Osteoblast (primary cell): ENCODE results near the gene TBATA. TPM values are rescaled to one million over a fixed set of nuclear protein-coding genes. Genes with fewer than 3 reads are reported as not detected.

Source experiments
- DNase-seq: peaks from one replicate; pipeline ENCODE4 v3.0.0; 2011; ENCODE audit warnings: low spot score, mixed read lengths; ENCODE audit not compliant: insufficient read length; ENCODE audit errors: missing footprints
- H2AFZ ChIP-seq: 2 replicates; pipeline ENCODE4 v1.6.0; 2011; ENCODE audit warnings: mild to moderate bottlenecking, low read length
- H3K27ac ChIP-seq: 2 replicates; pipeline ENCODE4 v1.5.1; 2011; ENCODE audit warnings: mild to moderate bottlenecking, low read depth, low read length, moderate library complexity
- H3K27me3 ChIP-seq: 2 replicates; pipeline ENCODE4 v1.6.0; 2012; ENCODE audit warnings: mild to moderate bottlenecking, control low read depth, inconsistent platforms, low read length, moderate library complexity; ENCODE audit not compliant: insufficient read depth
- H3K36me3 ChIP-seq: 2 replicates; pipeline ENCODE4 v1.5.1; 2011; ENCODE audit warnings: mild to moderate bottlenecking, low read length, control low read depth, moderate library complexity; ENCODE audit not compliant: insufficient read depth
- H3K4me1 ChIP-seq: 2 replicates; pipeline ENCODE4 v1.5.1; 2011; ENCODE audit warnings: mild to moderate bottlenecking, low read length, control low read depth, moderate library complexity; ENCODE audit not compliant: insufficient read depth
- H3K4me2 ChIP-seq: 2 replicates; pipeline ENCODE4 v1.6.0; 2011; ENCODE audit warnings: mild to moderate bottlenecking, low read length; ENCODE audit not compliant: insufficient read depth
- H3K4me3 ChIP-seq: fragments of 200-600 bp; sonication (generic); 3 replicates; pipeline ENCODE4 v1.5.1; 2012; ENCODE audit warnings: mild to moderate bottlenecking, low read length, inconsistent platforms; ENCODE audit not compliant: insufficient read depth
- H3K79me2 ChIP-seq: 2 replicates; pipeline ENCODE4 v1.6.0; 2012; ENCODE audit warnings: mild to moderate bottlenecking, low read length, control low read depth, inconsistent platforms; ENCODE audit not compliant: insufficient read depth
- H3K9me3 ChIP-seq: 2 replicates; pipeline ENCODE4 v1.5.1; 2011; ENCODE audit warnings: low read depth, low read length, control low read depth
- H4K20me1 ChIP-seq: 2 replicates; pipeline ENCODE4 v1.6.0; 2012; ENCODE audit warnings: mild to moderate bottlenecking, low read length, control low read depth; ENCODE audit not compliant: insufficient read depth
- CTCF ChIP-seq: IDR thresholded peaks from 2 replicates; pipeline ENCODE4 v1.5.1; 2011; ENCODE audit warnings: mild to moderate bottlenecking, low read depth, low read length, moderate library complexity; ENCODE audit errors: extremely low read depth
- total RNA-seq: library from RNA; depleted of rRNA; stranded (reverse); fragments of >200 nt; gene quantifications from 2 replicates; pipeline ENCODE4 v1.2.3, GENCODE V29; 2012

TBATA gene
- total RNA-seq, 1 donor, result not detected

DNA sequence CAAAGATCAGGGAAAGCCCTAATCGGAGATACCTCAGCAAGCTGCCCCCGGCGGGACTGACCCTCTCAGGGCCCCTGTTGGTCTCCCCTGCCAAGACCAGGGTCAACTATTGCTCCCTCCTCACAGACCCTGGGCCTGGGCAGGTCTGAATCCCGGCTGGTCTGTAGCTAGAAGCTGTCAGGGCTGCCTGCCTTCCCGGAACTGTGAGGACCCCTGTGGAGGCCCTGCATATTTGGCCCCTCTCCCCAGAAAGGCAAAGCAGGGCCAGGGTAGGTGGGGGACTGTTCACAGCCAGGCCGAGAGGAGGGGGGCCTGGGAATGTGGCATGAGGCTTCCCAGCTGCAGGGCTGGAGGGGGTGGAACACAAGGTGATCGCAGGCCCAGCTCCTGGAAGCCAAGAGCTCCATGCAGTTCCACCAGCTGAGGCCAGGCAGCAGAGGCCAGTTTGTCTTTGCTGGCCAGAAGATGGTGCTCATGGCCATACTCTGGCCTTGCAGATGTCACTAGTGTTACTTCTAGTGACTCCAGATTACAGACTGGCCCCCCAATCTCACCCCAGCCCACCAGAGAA lies 24.1 kb downstream of the TBATA start:
- peak; percentile 63 for DNase-seq
- peaks cover 9% of the 10 kb centered on the region for H3K4me1 ChIP-seq
- no peaks in the 10 kb centered on the region for H3K27me3 ChIP-seq
- peak; percentile 28 for TF ChIP-seq CTCF
- peaks cover 3% of the 10 kb centered on the region for H4K20me1 ChIP-seq
- H3K27ac ChIP-seq, result no peak overlapping the region
- H3K4me2 ChIP-seq, result no peak overlapping the region
- no peaks in the 10 kb centered on the region for H3K36me3 ChIP-seq
- H3K9me3 ChIP-seq, result peaks cover 2% of the 10 kb centered on the region
- H2AFZ ChIP-seq, result no peak overlapping the region
- no peak overlapping the region for H3K4me3 ChIP-seq
- no peaks in the 10 kb centered on the region for H3K79me2 ChIP-seq

DNA sequence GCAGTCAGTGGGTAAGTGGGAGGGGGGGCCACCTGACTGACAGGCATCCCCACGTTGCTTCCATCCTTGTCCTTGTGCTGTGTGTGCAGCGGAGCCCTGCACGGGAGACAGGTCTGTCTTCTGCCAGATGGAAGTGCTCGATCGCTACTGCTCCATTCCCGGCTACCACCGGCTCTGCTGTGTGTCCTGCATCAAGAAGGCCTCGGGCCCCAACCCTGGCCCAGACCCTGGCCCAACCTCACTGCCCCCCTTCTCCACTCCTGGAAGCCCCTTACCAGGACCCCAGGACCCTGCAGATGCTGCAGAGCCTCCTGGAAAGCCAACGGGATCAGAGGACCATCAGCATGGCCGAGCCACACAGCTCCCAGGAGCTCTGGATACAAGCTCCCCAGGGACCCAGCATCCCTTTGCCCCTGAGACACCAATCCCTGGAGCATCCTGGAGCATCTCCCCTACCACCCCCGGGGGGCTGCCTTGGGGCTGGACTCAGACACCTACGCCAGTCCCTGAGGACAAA lies 24.8 kb downstream of the TBATA start:
- DNase-seq, result peak; percentile 11
- H3K79me2 ChIP-seq, result no peaks in the 10 kb centered on the region
- no peak overlapping the region for H2AFZ ChIP-seq
- no peak overlapping the region for H3K27ac ChIP-seq
- no peak overlapping the region for H3K4me3 ChIP-seq
- peaks cover 3% of the 10 kb centered on the region for H4K20me1 ChIP-seq
- H3K4me2 ChIP-seq, result no peak overlapping the region
- no peaks in the 10 kb centered on the region for H3K27me3 ChIP-seq
- H3K36me3 ChIP-seq, result no peaks in the 10 kb centered on the region
- H3K4me1 ChIP-seq, result peaks cover 9% of the 10 kb centered on the region
- TF ChIP-seq CTCF, result no peak
- H3K9me3 ChIP-seq, result no peaks in the 10 kb centered on the region

GRCh38 chr10:70759781-70760180 lies 25.4 kb downstream of the TBATA start:
- no peak overlapping the region for H3K27ac ChIP-seq
- no peaks in the 10 kb centered on the region for H3K27me3 ChIP-seq
- no peaks in the 10 kb centered on the region for H3K79me2 ChIP-seq
- H3K4me3 ChIP-seq, result no peak overlapping the region
- DNase-seq, result peak; percentile 56
- no peak overlapping the region for H2AFZ ChIP-seq
- H3K9me3 ChIP-seq, result no peaks in the 10 kb centered on the region
- H3K4me1 ChIP-seq, result peaks cover 15% of the 10 kb centered on the region
- H3K4me2 ChIP-seq, result no peak overlapping the region
- peaks cover 3% of the 10 kb centered on the region for H4K20me1 ChIP-seq
- no peaks in the 10 kb centered on the region for H3K36me3 ChIP-seq
- no peak for TF ChIP-seq CTCF

DNA sequence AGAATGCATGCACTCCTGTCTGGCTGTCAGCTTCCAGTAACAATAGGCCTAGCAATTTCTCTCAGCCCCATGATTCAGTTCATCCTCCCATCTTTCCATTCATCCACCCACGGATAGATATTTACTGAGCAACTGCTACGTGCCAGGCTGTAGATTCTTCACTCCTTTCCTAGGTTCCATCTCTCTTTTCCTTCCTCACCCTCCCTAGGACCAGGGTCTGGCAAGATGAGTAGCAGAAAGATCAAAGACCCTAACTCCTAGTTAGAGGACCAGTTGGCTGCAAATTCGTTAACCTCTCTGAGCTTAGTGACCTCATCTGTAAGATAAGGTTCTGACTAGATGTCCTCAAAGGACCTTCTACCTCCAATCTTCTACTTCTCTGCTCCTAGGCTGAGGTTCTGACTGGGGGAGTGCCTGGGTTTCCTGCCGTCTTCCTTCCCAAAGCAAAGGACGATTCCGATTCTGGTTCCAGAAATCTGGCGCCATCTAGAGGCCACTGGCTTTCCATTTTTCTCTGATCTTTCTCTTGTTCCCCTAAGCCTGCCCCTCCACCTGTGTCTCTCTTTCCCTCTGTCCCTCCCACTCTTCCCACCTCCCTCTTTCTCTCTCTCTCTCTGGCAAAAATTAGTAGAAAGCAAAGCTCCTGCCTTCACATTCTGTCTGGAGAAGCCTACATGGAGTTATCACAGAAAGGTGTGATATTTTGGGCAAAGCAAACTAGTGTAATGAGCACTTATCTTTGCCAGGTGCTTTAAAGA lies 26.2 kb downstream of the TBATA start:
- Histone ChIP-seq H3K36me3 (no peaks in the 10 kb centered on the region), H3K79me2 (no peaks in the 10 kb centered on the region), H3K4me1 (peaks cover 22% of the 10 kb centered on the region), H3K4me3 (no peak overlapping the region), H3K27me3 (no peaks in the 10 kb centered on the region), H3K9me3 (no peaks in the 10 kb centered on the region), H3K27ac (no peak overlapping the region), H2AFZ (no peak overlapping the region), H4K20me1 (peaks cover 3% of the 10 kb centered on the region), H3K4me2 (no peak overlapping the region)
- peak; percentile 79 for TF ChIP-seq CTCF
- DNase-seq, result peak; percentile 93
